HCT116 (cell line): Measurements from ENCODE around the gene PGAP3. TPM values are rescaled to one million over a fixed set of nuclear protein-coding genes. Genes with fewer than 3 reads are reported as not detected.

Experiments
- ATAC-seq: fragments of 200-7000 bp; cut with Tn5 transposase; 2 replicates; pipeline ENCODE4 v1.9.1; 2020; ENCODE audit warnings: mild to moderate bottlenecking, moderate library complexity
- BruUV-seq: library from RNA; stranded (reverse); fragments of 400-500 nt; replicated peaks from 2 replicates; lab custom pipeline; 2021; lab: Mats Ljungman, UMichigan
- CTCF ChIA-PET: fragments of 300-600 bp; sonication (Branson Sonifier 250); formaldehyde crosslinking; loops from one replicate; lab custom pipeline; 2021; ENCODE audit warnings: antibody characterized with exemption; lab: Charles Lee
- POLR2A ChIA-PET: fragments of 300-600, 350-600 bp; sonication (Branson Sonifier 250); formaldehyde crosslinking; loops from one replicate; lab custom pipeline; 2021; ENCODE audit warnings: antibody characterized with exemption; lab: Charles Lee
- RAD21 ChIA-PET, 2 experiments: fragments of 300-600 bp; sonication (Branson Sonifier 250); formaldehyde crosslinking; loops; one replicate each; lab custom pipeline; 2023; ENCODE audit warnings: low total read pairs in 2 of 2; ENCODE audit not compliant: uncharacterized antibody in 2 of 2, unreplicated experiment in 2 of 2, low non-redundant PET in 1 of 2; lab: Charles Lee
- DNase-seq: peaks from one replicate; pipeline ENCODE4 v3.0.0-alpha.2; 2010; ENCODE audit warnings: low read depth, low spot score
- H2AFZ ChIP-seq: fragments of 200-600 bp; shearing (Covaris generic), sonication (generic); 2 replicates; pipeline ENCODE4 v1.6.1; 2017; ENCODE audit warnings: low read depth, mixed run types, mixed read lengths, antibody characterized with exemption, low read length; ENCODE audit not compliant: poor library complexity, severe bottlenecking
- H3K27ac ChIP-seq: 2 replicates; pipeline ENCODE4 v1.5.1; 2012; ENCODE audit warnings: low read depth, low read length
- H3K27me3 ChIP-seq: fragments of 200-600 bp; sonication (generic); 2 replicates; pipeline ENCODE4 v1.6.1; 2016; ENCODE audit warnings: mixed run types, low read length, mixed read lengths; ENCODE audit not compliant: insufficient read depth
- H3K36me3 ChIP-seq, 2 experiments: fragments of 200-500 bp in 1 of 2; fragments of 200-600 bp in 1 of 2; sonication (Bioruptor generic) in 1 of 2; sonication (generic) in 1 of 2; 2 replicates each; pipeline versions ENCODE4 v1.5.1 to v1.6.1; 2014 to 2016; ENCODE audit warnings: low read length in 2 of 2, inconsistent platforms in 1 of 2, mixed read lengths in 1 of 2, mixed run types in 1 of 2; ENCODE audit not compliant: insufficient read depth in 2 of 2, control insufficient read depth in 1 of 2
- H3K4me1 ChIP-seq, 2 experiments: fragments of 200-600 bp in 1 of 2; sonication (generic) in 1 of 2; 2 replicates each; pipeline versions ENCODE4 v1.5.1 to v1.6.1; 2012 to 2017; ENCODE audit warnings: low read length in 2 of 2, inconsistent platforms in 1 of 2, mild to moderate bottlenecking in 1 of 2, mixed read lengths in 1 of 2, mixed run types in 1 of 2, moderate library complexity in 1 of 2; ENCODE audit not compliant: insufficient read depth in 2 of 2, control insufficient read depth in 1 of 2
- H3K4me2 ChIP-seq: fragments of 200-600 bp; sonication (generic); 2 replicates; pipeline ENCODE4 v1.6.1; 2017; ENCODE audit warnings: mixed run types, low read length, mixed read lengths
- H3K4me3 ChIP-seq, 2 experiments: fragments of 200-600 bp in 1 of 2; sonication (generic) in 1 of 2; replicated peaks in 1 of 2; 2 replicates each; pipeline ENCODE4 v1.5.1; 2011 to 2016; ENCODE audit warnings: low read length in 2 of 2, control low read depth in 1 of 2, low read depth in 1 of 2, mild to moderate bottlenecking in 1 of 2, mixed read lengths in 1 of 2, mixed run types in 1 of 2
- H3K79me2 ChIP-seq: fragments of 200-600 bp; sonication (generic); 2 replicates; pipeline ENCODE4 v1.6.1; 2017; ENCODE audit warnings: mild to moderate bottlenecking, mixed run types, low read length, moderate library complexity, mixed read lengths; ENCODE audit not compliant: insufficient read depth
- H3K9ac ChIP-seq: fragments of 200-600 bp; sonication (generic); 2 replicates; pipeline ENCODE4 v1.6.1; 2016; ENCODE audit warnings: low read length, mixed read lengths
- H3K9me2 ChIP-seq: fragments of 200-600 bp; sonication (generic), shearing (Covaris generic); 2 replicates; pipeline ENCODE4 v1.6.1; 2017; ENCODE audit warnings: mixed run types, mild to moderate bottlenecking, moderate library complexity; ENCODE audit not compliant: insufficient read depth
- H3K9me3 ChIP-seq, 2 experiments: fragments of 200-500 bp in 1 of 2; fragments of 200-600 bp in 1 of 2; sonication (Bioruptor generic) in 1 of 2; sonication (generic) in 1 of 2; 2 replicates each; pipeline ENCODE4 v1.6.1; 2014 to 2017; ENCODE audit warnings: low read length in 2 of 2, mixed read lengths in 2 of 2, inconsistent platforms in 1 of 2, low read depth in 1 of 2, mild to moderate bottlenecking in 1 of 2, mixed run types in 1 of 2, moderate library complexity in 1 of 2; ENCODE audit not compliant: control insufficient read depth in 1 of 2, insufficient read depth in 1 of 2
- H4K20me1 ChIP-seq: fragments of 200-600 bp; sonication (generic), shearing (Covaris generic); 2 replicates; pipeline ENCODE4 v1.6.1; 2017; ENCODE audit warnings: mixed run types, mild to moderate bottlenecking, moderate library complexity; ENCODE audit not compliant: insufficient read depth
- CBX3 ChIP-seq: IDR thresholded peaks from 2 replicates; pipeline ENCODE4 v1.6.1; 2012; ENCODE audit warnings: low read depth
- ELF1 ChIP-seq: IDR thresholded peaks from 2 replicates; pipeline ENCODE4 v1.6.1; 2012; ENCODE audit warnings: low read depth, borderline replicate concordance
- EZH2 ChIP-seq: fragments of 200-600 bp; sonication (generic); IDR thresholded peaks from 2 replicates; pipeline ENCODE4 v1.6.1; 2017; ENCODE audit warnings: antibody characterized with exemption, mixed run types
- FOSL1 ChIP-seq: IDR thresholded peaks from 2 replicates; pipeline ENCODE4 v1.6.1; 2012; ENCODE audit warnings: low read depth
- JUND ChIP-seq: IDR thresholded peaks from 2 replicates; pipeline ENCODE4 v1.6.1; 2012
- MAX ChIP-seq: IDR thresholded peaks from 2 replicates; pipeline ENCODE4 v1.6.1; 2012
- POLR2AphosphoS5 ChIP-seq: IDR thresholded peaks from 2 replicates; pipeline ENCODE4 v1.6.1; 2011; ENCODE audit warnings: mild to moderate bottlenecking, low read depth, low read length, moderate library complexity
- RAD21 ChIP-seq: IDR thresholded peaks from 2 replicates; pipeline ENCODE4 v1.6.1; 2012; ENCODE audit warnings: low read depth, mild to moderate bottlenecking
- REST ChIP-seq: IDR thresholded peaks from 2 replicates; pipeline ENCODE4 v1.6.1; 2012; ENCODE audit warnings: low read depth
- SIN3A ChIP-seq: IDR thresholded peaks from 2 replicates; pipeline ENCODE4 v1.6.1; 2012; ENCODE audit warnings: low read depth
- SRF ChIP-seq: IDR thresholded peaks from 2 replicates; pipeline ENCODE4 v1.6.1; 2012; ENCODE audit warnings: low read depth
- TCF7L2 ChIP-seq: IDR thresholded peaks from 2 replicates; pipeline ENCODE4 v1.7.0; 2011; ENCODE audit warnings: borderline replicate concordance, inconsistent platforms; ENCODE audit not compliant: insufficient read depth, insufficient read length; ENCODE audit errors: extremely low read depth
- ZFX ChIP-seq: fragments of 450-650 bp; IDR thresholded peaks from 2 replicates; pipeline ENCODE4 v1.6.1; 2017
- ZNF274 ChIP-seq: fragments of 200-500 bp; sonication (Bioruptor generic); IDR thresholded peaks from 2 replicates; pipeline ENCODE4 v1.6.1; 2014; ENCODE audit warnings: mild to moderate bottlenecking, low read depth, low read length, inconsistent platforms
- intact Hi-C: fragments of 100-400 bp; cut with micrococcal nuclease; formaldehyde crosslinking; loops from 2 replicates; pipeline ENCODE4 v1.10.0; 2022
- total RNA-seq: library from RNA; stranded (reverse); gene quantifications from one replicate; pipeline ENCODE4 v1.2.1, GENCODE V29; 2021; ENCODE audit not compliant: unreplicated experiment
- TF ChIP-seq, protein P1 (sequence below): IDR thresholded peaks from 2 replicates; pipeline ENCODE4 v1.6.1; 2011; ENCODE audit warnings: mild to moderate bottlenecking, low read length, moderate library complexity; ENCODE audit not compliant: insufficient replicate concordance; ENCODE audit errors: extremely low read depth
- TF ChIP-seq, protein P2 (sequence below): IDR thresholded peaks from 2 replicates; pipeline ENCODE4 v1.6.1; 2012

PGAP3 gene
- total RNA-seq, 1 experiment from 2014 or later = 15.2 TPM

GRCh38 chr17:39730095-39730921, 42.5 kb upstream of the PGAP3 start, which contains the start of gene MIEN1 (continued):
- TF ChIP-seq POLR2AphosphoS5 = peak; percentile 84
- peak; percentile 92 for TF ChIP-seq MAX
- no peak for TF ChIP-seq TCF7L2
- TF ChIP-seq SIN3A = peak; percentile 77; the same call in 1 of the 2 replicates

DNA sequence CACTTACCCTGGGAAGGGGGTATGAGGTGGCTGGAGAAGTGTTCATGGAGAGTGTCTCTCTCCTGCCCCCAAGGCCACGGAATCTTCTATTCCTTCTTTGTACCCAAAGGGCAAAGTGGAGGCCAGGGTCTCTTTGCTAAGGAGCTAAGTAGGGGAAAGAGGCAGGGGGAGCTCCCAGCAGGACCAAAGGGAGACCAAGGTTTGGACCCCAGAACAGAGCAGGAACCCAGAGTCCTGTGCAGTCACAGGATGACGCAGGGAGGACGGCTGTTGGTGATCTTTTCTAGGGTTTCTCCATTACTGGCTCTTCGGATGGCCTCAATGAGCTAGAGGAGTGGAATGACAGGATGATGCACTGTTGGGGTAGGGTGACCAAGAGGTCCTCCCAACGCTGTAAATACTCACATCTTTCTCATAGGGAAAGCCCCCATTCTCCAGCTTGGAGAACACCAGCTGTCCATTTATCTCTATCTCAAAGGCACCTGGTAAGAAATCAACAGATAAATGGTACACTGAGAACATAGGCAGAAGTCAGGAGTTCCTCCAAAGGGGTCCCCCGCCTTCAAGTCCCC, 41.5 kb upstream of the PGAP3 start:
- no peak for TF ChIP-seq EZH2
- no peak for TF ChIP-seq TCF7L2
- TF ChIP-seq, protein P1, sequence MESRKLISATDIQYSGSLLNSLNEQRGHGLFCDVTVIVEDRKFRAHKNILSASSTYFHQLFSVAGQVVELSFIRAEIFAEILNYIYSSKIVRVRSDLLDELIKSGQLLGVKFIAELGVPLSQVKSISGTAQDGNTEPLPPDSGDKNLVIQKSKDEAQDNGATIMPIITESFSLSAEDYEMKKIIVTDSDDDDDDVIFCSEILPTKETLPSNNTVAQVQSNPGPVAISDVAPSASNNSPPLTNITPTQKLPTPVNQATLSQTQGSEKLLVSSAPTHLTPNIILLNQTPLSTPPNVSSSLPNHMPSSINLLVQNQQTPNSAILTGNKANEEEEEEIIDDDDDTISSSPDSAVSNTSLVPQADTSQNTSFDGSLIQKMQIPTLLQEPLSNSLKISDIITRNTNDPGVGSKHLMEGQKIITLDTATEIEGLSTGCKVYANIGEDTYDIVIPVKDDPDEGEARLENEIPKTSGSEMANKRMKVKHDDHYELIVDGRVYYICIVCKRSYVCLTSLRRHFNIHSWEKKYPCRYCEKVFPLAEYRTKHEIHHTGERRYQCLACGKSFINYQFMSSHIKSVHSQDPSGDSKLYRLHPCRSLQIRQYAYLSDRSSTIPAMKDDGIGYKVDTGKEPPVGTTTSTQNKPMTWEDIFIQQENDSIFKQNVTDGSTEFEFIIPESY = no peak
- no peak for TF ChIP-seq ELF1
- no peak for TF ChIP-seq REST
- no peak for TF ChIP-seq FOSL1
- TF ChIP-seq ZNF274 = no peak
- no peak for TF ChIP-seq JUND
- TF ChIP-seq SRF = no peak
- no peak for TF ChIP-seq RAD21
- TF ChIP-seq, protein P2, sequence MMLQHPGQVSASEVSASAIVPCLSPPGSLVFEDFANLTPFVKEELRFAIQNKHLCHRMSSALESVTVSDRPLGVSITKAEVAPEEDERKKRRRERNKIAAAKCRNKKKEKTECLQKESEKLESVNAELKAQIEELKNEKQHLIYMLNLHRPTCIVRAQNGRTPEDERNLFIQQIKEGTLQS = no peak
- no peak for TF ChIP-seq CBX3
- TF ChIP-seq ZFX = no peak
- ChIA-PET RAD21 (interaction anchor here in 1 of 2 experiments (1.6 kb wide), 1 partner anchor 41 kb away, joined by 3 read pairs; the partner anchor contains the start of gene PGAP3), POLR2A (interaction anchor here (0.7 to 2.5 kb wide), 6 partner anchors 10 to 278 kb away, joined by 3 to 6 read pairs (median 4); partner anchors contain the start of genes ERBB2, MED1 and PGAP3), CTCF (interaction anchor here (0.7 to 3.3 kb wide), 13 partner anchors 10 to 108 kb away, joined by 3 to 27 read pairs (median 5); partner anchors contain the start of genes ERBB2 and PGAP3)
- H3K27me3 ChIP-seq = no peaks in the 10 kb centered on the region
- peak overlapping the region; percentile 69 to 73 for H3K4me3 ChIP-seq
- peak overlapping the region; percentile 77 for H3K27ac ChIP-seq
- peaks cover 3 to 22% of the 10 kb centered on the region in 2 experiments; a peak in 2 of 4 replicates for H3K36me3 ChIP-seq
- no peak overlapping the region for H2AFZ ChIP-seq
- H3K9me2 ChIP-seq = no peaks in the 10 kb centered on the region
- intact Hi-C loops = no loop called here
- no peaks in the 10 kb centered on the region for H3K9me3 ChIP-seq
- DNase-seq (no peak), ATAC-seq (no peak)
- BruUV-seq = no TSS peak
- H3K4me1 ChIP-seq = peaks cover 3 to 24% of the 10 kb centered on the region in 2 experiments; a peak in 3 of 4 replicates
- H4K20me1 ChIP-seq = no peaks in the 10 kb centered on the region
- H3K9ac ChIP-seq = peak overlapping the region; percentile 82
- H3K79me2 ChIP-seq = peaks cover 10% of the 10 kb centered on the region; the same call in 1 of the 2 replicates
- H3K4me2 ChIP-seq = peak overlapping the region; percentile 78
